WTC11 (cell line): ENCODE measurements around the gene FAM187B. TPM values are rescaled to one million over a fixed set of nuclear protein-coding genes. Genes with fewer than 3 reads are reported as not detected.

Experiments
- ATAC-seq: fragments of 200-7000 bp; cut with Tn5 transposase; 2 replicates; pipeline ENCODE4 v1.10.0; 2021; ENCODE audit warnings: mild to moderate bottlenecking, moderate library complexity
- CTCF ChIA-PET: fragments of 300-600 bp; sonication (Branson Sonifier 250); formaldehyde crosslinking; loops from one replicate; lab custom pipeline; 2021; ENCODE audit warnings: antibody characterized with exemption; lab: Charles Lee
- POLR2A ChIA-PET: fragments of 350-600 bp; sonication (Branson Sonifier 250); formaldehyde crosslinking; loops from one replicate; lab custom pipeline; 2021; ENCODE audit warnings: antibody characterized with exemption; lab: Charles Lee
- DNase-seq: peaks from one replicate; pipeline ENCODE4 v3.0.0; 2021; ENCODE audit warnings: low spot score
- H3K27ac Mint-ChIP-seq: 2 replicates; pipeline ENCODE4 v1.8.0; 2021; ENCODE audit warnings: mixed read lengths
- H3K27me3 Mint-ChIP-seq: 2 replicates; pipeline ENCODE4 v1.8.0; 2021; ENCODE audit warnings: low read depth, mild to moderate bottlenecking, moderate library complexity, mixed read lengths
- H3K36me3 Mint-ChIP-seq: 2 replicates; pipeline ENCODE4 v1.8.0; 2021; ENCODE audit warnings: mixed read lengths
- H3K4me1 Mint-ChIP-seq: 2 replicates; pipeline ENCODE4 v1.8.0; 2022; ENCODE audit warnings: mixed read lengths
- H3K4me3 Mint-ChIP-seq: 2 replicates; pipeline ENCODE4 v1.8.0; 2021; ENCODE audit warnings: mild to moderate bottlenecking, moderate library complexity, mixed read lengths
- H3K9me3 Mint-ChIP-seq: 2 replicates; pipeline ENCODE4 v1.8.0; 2021; ENCODE audit warnings: mixed read lengths
- ETV6 ChIP-seq: sonication (generic); formaldehyde crosslinking; IDR thresholded peaks from 2 replicates; pipeline ENCODE4 v1.8.1; 2022; ENCODE audit warnings: mild to moderate bottlenecking, missing genetic modification reagents
- FOXJ3 ChIP-seq: sonication (generic); formaldehyde crosslinking; IDR thresholded peaks from 2 replicates; pipeline ENCODE4 v1.9.0; 2021; ENCODE audit warnings: missing genetic modification reagents, mild to moderate bottlenecking, borderline replicate concordance
- MYBL2 ChIP-seq: sonication (generic); formaldehyde crosslinking; IDR thresholded peaks from 2 replicates; pipeline ENCODE4 v1.8.1; 2023; ENCODE audit warnings: mild to moderate bottlenecking, moderate library complexity, missing genetic modification reagents
- NR3C1 ChIP-seq: sonication (generic); formaldehyde crosslinking; conservative IDR thresholded peaks from 2 replicates; pipeline ENCODE4 v1.8.1; 2023; ENCODE audit warnings: low read depth, mild to moderate bottlenecking, missing genetic modification reagents
- SMAD3 ChIP-seq: sonication (generic); formaldehyde crosslinking; IDR thresholded peaks from 2 replicates; pipeline ENCODE4 v1.8.0; 2022; ENCODE audit warnings: missing genetic modification reagents, mild to moderate bottlenecking, borderline replicate concordance
- SP1 ChIP-seq: sonication (generic); formaldehyde crosslinking; conservative IDR thresholded peaks from 2 replicates; pipeline ENCODE4 v1.8.1; 2022; ENCODE audit warnings: missing genetic modification reagents
- TCF7 ChIP-seq: sonication (generic); formaldehyde crosslinking; IDR thresholded peaks from 2 replicates; pipeline ENCODE4 v1.8.0; 2022; ENCODE audit warnings: mild to moderate bottlenecking, low read depth, missing genetic modification reagents, moderate library complexity
- ZNF219 ChIP-seq: sonication (generic); formaldehyde crosslinking; IDR thresholded peaks from 2 replicates; pipeline ENCODE4 v1.8.0; 2023; ENCODE audit warnings: missing genetic modification reagents, mild to moderate bottlenecking, borderline replicate concordance
- ZNF263 ChIP-seq: sonication (generic); formaldehyde crosslinking; IDR thresholded peaks from 2 replicates; pipeline ENCODE4 v1.8.1; 2022; ENCODE audit warnings: low read depth, mild to moderate bottlenecking, moderate library complexity, missing genetic modification reagents
- ZNF423 ChIP-seq: fragments of 250-450 bp; sonication (Bioruptor Pico); IDR thresholded peaks from 2 replicates; pipeline ENCODE4 v2.1.2; 2022; ENCODE audit warnings: mild to moderate bottlenecking, moderate library complexity
- total RNA-seq: library from RNA; stranded (reverse); gene quantifications from 3 replicates; pipeline ENCODE4 v1.2.3, GENCODE V29; 2021
- TF ChIP-seq, protein P1 (sequence below): sonication (generic); formaldehyde crosslinking; IDR thresholded peaks from 2 replicates; pipeline ENCODE4 v1.8.1; 2023; ENCODE audit warnings: mild to moderate bottlenecking, missing genetic modification reagents
- TF ChIP-seq, protein P2 (sequence below): sonication (generic); formaldehyde crosslinking; IDR thresholded peaks from 2 replicates; pipeline ENCODE4 v1.8.1; 2022; ENCODE audit warnings: mild to moderate bottlenecking, missing genetic modification reagents, moderate library complexity, borderline replicate concordance
- TF ChIP-seq, protein P3 (sequence below): fragments of 250-450 bp; sonication (Bioruptor Pico); IDR thresholded peaks from 2 replicates; pipeline ENCODE4 v1.9.0; 2021; ENCODE audit warnings: mild to moderate bottlenecking

The FAM187B gene
- total RNA-seq, 1 experiment from 2014 or later, result 0.20 TPM

DNA sequence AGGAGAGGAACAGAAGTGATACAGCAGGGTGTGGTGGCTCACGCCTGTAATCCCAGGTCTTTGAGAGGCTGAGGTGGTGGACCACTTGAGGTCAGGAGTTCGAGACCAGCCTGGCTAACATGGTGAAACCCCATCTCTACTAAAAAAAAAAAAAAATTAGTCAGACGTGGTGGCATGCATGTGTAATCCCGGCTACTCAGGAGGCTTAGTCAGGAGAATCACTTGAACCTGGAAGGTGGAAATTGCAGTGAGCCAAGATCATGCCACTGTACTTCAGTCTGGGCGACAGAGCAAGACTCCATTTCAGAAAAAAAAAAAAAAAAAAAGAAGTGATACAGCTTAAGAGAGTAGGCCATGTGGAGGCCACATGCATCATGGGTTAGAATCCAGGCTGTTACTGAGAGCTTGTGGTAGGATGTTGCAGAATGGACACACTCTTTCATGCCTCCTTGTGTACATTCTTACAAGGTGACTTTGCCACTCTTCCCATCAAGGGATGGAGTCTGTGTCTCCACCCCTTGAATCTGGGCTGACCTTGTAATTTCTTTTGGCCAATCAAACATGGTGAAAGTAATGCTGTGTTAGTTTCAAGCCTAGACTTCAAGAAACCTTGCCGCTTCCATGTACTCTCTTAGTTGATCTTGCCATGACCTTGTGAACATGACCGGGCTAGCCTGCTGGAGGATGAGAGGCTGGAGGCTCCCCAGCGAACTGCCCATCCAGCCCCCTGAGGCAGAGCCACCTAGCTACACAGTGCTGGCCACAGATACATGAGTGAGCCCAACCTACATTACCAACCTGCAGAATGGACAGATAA lies 12.3 kb downstream of the FAM187B start:
- peaks cover 17% of the 10 kb centered on the region for H3K4me1 Mint-ChIP-seq
- H3K27ac Mint-ChIP-seq, result no peak overlapping the region
- H3K9me3 Mint-ChIP-seq, result peaks cover 35% of the 10 kb centered on the region
- H3K27me3 Mint-ChIP-seq, result peaks cover 5% of the 10 kb centered on the region; the same call in 1 of the 2 replicates
- DNase-seq, result no peak
- no peak for TF ChIP-seq SP1 (CRISPR knock-in tag)
- TF ChIP-seq, protein P1, sequence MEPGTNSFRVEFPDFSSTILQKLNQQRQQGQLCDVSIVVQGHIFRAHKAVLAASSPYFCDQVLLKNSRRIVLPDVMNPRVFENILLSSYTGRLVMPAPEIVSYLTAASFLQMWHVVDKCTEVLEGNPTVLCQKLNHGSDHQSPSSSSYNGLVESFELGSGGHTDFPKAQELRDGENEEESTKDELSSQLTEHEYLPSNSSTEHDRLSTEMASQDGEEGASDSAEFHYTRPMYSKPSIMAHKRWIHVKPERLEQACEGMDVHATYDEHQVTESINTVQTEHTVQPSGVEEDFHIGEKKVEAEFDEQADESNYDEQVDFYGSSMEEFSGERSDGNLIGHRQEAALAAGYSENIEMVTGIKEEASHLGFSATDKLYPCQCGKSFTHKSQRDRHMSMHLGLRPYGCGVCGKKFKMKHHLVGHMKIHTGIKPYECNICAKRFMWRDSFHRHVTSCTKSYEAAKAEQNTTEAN (CRISPR knock-in tag), result no peak
- ATAC-seq, result no peak
- H3K4me3 Mint-ChIP-seq, result no peak overlapping the region
- ChIA-PET CTCF (interaction anchor here (0.5 to 2.4 kb wide), 5 partner anchors 53 to 149 kb away, joined by 3 to 13 read pairs (median 3); no protein-coding TSS in a partner anchor), POLR2A (interaction anchor here (0.6 kb wide), 1 partner anchor 12 kb away, joined by 8 read pairs; the partner anchor contains the start of gene FAM187B)
- H3K36me3 Mint-ChIP-seq, result peaks cover 12% of the 10 kb centered on the region

DNA sequence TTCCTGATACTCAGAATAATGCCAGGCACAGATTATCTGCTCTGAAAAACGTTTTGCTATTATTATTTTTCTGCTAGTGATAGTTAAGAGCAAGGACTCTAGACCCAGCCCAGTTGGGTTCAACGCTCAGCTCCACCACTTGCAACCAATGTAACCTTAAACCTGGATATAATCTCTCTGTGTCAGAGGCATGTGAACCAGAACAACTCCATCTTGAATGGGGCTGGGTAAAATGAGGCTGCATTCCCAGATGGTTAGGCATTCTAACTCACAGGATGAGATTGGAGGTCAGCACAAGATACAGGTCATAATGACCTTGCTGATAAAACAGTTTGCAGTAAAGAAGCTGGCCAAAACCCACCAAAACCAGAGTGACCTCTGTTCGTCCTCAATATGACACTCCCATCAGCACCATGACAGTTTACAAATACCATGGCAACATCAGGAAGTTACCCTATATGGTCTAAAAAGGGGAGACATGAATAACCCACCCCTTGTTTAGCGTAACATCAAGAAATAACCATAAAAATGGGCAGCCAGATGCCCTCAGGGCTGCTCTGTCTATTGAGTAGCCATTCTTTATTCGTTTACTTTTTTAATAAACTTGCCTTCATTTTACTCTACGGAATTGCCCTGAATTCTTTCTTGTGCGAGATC lies 13.6 kb downstream of the FAM187B start:
- H3K4me3 Mint-ChIP-seq, result no peak overlapping the region
- no peak for DNase-seq
- peaks cover 14% of the 10 kb centered on the region for H3K4me1 Mint-ChIP-seq
- POLR2A ChIA-PET, result no interaction called here
- peaks cover 27% of the 10 kb centered on the region for H3K9me3 Mint-ChIP-seq
- ATAC-seq, result no peak
- no peak overlapping the region for H3K27ac Mint-ChIP-seq
- TF ChIP-seq NR3C1 (CRISPR knock-in tag), result no peak
- CTCF ChIA-PET, result no interaction called here
- H3K27me3 Mint-ChIP-seq, result peaks cover 5% of the 10 kb centered on the region; the same call in 1 of the 2 replicates
- H3K36me3 Mint-ChIP-seq, result peaks cover 12% of the 10 kb centered on the region

DNA sequence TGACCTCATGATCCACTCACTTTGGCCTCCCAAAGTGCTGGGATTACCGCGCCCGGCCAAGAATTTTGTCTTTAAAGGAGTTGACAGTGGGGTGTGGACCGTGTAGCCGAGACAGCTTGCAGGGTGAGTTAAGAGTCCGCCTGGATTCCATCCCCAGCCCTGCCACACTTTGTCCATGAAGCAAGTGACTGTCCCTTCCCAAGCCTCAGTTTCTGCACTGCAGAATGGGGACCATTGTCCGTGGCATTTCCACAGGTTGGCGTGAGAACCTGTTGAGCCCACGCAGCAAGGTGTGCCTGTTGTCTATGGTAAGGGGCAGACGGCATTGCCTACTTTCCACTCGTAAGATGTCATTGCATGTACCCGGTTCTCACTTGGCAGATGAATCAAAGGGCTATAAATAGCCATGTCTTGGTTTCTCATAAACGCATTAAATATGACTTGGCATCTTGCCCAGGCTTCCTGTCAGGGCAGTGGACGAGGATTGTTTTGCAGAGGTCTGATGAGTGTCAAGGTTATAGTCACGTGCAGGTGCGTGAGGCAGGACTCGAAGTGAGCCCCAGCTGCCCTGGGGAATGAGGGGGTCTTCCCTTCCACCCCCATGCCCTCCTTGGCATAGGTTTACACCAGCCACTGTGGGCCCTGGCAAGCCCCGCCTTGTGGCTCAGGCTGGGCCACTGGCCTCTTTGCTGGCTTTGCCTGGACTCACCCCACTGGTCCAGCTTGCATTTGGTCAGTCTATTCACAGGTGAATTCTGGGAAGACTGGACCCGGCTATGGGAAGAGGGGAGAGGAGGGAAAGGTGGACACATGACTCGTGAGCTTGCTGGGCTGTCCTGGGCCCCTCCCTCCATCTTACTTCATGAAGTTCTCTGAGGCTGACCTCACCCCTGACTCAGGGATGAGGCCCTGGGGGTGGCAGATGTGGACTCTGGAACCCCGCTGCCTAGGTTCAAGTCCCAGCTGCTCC lies 14.6 kb downstream of the FAM187B start:
- ATAC-seq (no peak), DNase-seq (no peak)
- Mint-ChIP-seq H3K36me3 (peaks cover 6% of the 10 kb centered on the region; the same call in 1 of the 2 replicates), H3K27ac (no peak overlapping the region), H3K9me3 (peaks cover 18% of the 10 kb centered on the region), H3K4me1 (peaks cover 14% of the 10 kb centered on the region), H3K4me3 (no peak overlapping the region), H3K27me3 (peaks cover 2% of the 10 kb centered on the region; the same call in 1 of the 2 replicates)
- no peak for TF ChIP-seq FOXJ3 (CRISPR knock-in tag)
- no peak for TF ChIP-seq SMAD3 (CRISPR knock-in tag)
- TF ChIP-seq ETV6 (CRISPR knock-in tag), result no peak
- TF ChIP-seq TCF7 (CRISPR knock-in tag), result no peak
- TF ChIP-seq, protein P2, sequence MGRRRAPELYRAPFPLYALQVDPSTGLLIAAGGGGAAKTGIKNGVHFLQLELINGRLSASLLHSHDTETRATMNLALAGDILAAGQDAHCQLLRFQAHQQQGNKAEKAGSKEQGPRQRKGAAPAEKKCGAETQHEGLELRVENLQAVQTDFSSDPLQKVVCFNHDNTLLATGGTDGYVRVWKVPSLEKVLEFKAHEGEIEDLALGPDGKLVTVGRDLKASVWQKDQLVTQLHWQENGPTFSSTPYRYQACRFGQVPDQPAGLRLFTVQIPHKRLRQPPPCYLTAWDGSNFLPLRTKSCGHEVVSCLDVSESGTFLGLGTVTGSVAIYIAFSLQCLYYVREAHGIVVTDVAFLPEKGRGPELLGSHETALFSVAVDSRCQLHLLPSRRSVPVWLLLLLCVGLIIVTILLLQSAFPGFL, result no peak
- TF ChIP-seq ZNF263 (CRISPR knock-in tag), result no peak
- TF ChIP-seq ZNF219 (CRISPR knock-in tag), result no peak
- no peak for TF ChIP-seq ZNF423
- no peak for TF ChIP-seq MYBL2
- TF ChIP-seq, protein P3, sequence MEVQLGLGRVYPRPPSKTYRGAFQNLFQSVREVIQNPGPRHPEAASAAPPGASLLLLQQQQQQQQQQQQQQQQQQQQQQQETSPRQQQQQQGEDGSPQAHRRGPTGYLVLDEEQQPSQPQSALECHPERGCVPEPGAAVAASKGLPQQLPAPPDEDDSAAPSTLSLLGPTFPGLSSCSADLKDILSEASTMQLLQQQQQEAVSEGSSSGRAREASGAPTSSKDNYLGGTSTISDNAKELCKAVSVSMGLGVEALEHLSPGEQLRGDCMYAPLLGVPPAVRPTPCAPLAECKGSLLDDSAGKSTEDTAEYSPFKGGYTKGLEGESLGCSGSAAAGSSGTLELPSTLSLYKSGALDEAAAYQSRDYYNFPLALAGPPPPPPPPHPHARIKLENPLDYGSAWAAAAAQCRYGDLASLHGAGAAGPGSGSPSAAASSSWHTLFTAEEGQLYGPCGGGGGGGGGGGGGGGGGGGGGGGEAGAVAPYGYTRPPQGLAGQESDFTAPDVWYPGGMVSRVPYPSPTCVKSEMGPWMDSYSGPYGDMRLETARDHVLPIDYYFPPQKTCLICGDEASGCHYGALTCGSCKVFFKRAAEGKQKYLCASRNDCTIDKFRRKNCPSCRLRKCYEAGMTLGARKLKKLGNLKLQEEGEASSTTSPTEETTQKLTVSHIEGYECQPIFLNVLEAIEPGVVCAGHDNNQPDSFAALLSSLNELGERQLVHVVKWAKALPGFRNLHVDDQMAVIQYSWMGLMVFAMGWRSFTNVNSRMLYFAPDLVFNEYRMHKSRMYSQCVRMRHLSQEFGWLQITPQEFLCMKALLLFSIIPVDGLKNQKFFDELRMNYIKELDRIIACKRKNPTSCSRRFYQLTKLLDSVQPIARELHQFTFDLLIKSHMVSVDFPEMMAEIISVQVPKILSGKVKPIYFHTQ (CRISPR knock-in tag), result no peak
- POLR2A ChIA-PET, result no interaction called here
- CTCF ChIA-PET, result interaction anchor here (0.7 kb wide), 1 partner anchor 11 kb away, joined by 3 read pairs; no protein-coding TSS in a partner anchor
